ENCODE data around the gene COBL.

The COBL gene

GRCh38 chr7:51255036-51255435, 61.6 kb downstream of the COBL start:
- no peak for TF ChIP-seq CTCF (IDR thresholded peaks at IDR 0.05)

GRCh38 chr7:51253157-51253556, 63.5 kb downstream of the COBL start:
- peak; percentile 34; the same call in 1 of the 2 replicates for TF ChIP-seq CTCF (IDR thresholded peaks at IDR 0.05)

GRCh38 chr7:51251290-51251689, 65.3 kb downstream of the COBL start:
- no peak for TF ChIP-seq CTCF (IDR thresholded peaks at IDR 0.05)

- no peak for TF ChIP-seq CTCF (IDR thresholded peaks at IDR 0.05)
These were observed 66.1 kb downstream of the COBL start for GRCh38 chr7:51250512-51250911.

- no peak for TF ChIP-seq CTCF (IDR thresholded peaks at IDR 0.05)
These were observed 66.6 kb downstream of the COBL start for GRCh38 chr7:51249991-51250390.

GRCh38 chr7:51249187-51249945, 67.2 kb downstream of the COBL start:
- TF ChIP-seq CTCF (IDR thresholded peaks at IDR 0.05), result no peak

GRCh38 chr7:51246258-51247245, 70.1 kb downstream of the COBL start:
- TF ChIP-seq CTCF (IDR thresholded peaks at IDR 0.05), result no peak

Data from LNCAP (cell line).